Prostate gland (tissue), 2 donors: ENCODE results near the gene FRZB.

ENCODE experiments used
- POLR2AphosphoS5 ChIP-seq: sonication (generic); formaldehyde crosslinking; IDR thresholded peaks from one replicate; pipeline ENCODE4 v1.6.1; 2017; ENCODE audit warnings: antibody characterized with exemption
- TF ChIP-seq, protein P1 (sequence below), 4 experiments: fragments of 200-600 bp in 2 of 4; fragments of 450-650 bp in 2 of 4; sonication (generic) in 2 of 4; IDR thresholded peaks; 1 replicate in 3 of 4; 2 replicates in 1 of 4; pipeline ENCODE4 v1.5.1; 2016 to 2019; ENCODE audit warnings: antibody characterized with exemption in 4 of 4, mild to moderate bottlenecking in 2 of 4, moderate library complexity in 2 of 4

DNA sequence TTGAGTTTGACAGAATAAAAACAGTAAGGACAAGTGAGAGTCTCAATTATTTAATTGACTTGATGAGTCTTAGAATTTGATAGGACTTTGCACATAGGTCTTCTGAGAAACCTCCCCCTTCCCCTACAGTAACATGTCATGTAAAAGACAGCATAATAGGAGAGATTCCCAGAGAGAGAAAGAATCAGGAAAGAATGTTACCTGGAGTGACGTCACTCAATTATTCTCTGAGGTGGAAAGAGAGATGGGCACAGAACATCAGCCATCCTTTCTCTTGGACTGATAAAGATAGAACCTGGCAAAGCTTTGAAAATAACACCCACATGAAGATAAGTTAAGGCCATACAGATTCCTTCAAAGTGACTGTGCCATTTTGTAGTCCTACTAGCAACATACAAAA, 19.3 kb upstream of the FRZB start:
- TF ChIP-seq, protein P1, sequence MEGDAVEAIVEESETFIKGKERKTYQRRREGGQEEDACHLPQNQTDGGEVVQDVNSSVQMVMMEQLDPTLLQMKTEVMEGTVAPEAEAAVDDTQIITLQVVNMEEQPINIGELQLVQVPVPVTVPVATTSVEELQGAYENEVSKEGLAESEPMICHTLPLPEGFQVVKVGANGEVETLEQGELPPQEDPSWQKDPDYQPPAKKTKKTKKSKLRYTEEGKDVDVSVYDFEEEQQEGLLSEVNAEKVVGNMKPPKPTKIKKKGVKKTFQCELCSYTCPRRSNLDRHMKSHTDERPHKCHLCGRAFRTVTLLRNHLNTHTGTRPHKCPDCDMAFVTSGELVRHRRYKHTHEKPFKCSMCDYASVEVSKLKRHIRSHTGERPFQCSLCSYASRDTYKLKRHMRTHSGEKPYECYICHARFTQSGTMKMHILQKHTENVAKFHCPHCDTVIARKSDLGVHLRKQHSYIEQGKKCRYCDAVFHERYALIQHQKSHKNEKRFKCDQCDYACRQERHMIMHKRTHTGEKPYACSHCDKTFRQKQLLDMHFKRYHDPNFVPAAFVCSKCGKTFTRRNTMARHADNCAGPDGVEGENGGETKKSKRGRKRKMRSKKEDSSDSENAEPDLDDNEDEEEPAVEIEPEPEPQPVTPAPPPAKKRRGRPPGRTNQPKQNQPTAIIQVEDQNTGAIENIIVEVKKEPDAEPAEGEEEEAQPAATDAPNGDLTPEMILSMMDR (IDR thresholded peaks at IDR 0.05) = no peak
- no peak for TF ChIP-seq POLR2AphosphoS5
